IMR-90 (cell line): ENCODE data around the gene CCDC120. TPM values are rescaled to one million over a fixed set of nuclear protein-coding genes. Genes with fewer than 3 reads are reported as not detected.

Experiments used
- ATAC-seq: fragments of 200-7000 bp; cut with Tn5 transposase; 2 replicates; pipeline ENCODE4 v1.9.1; 2020; ENCODE audit warnings: low read depth, mild to moderate bottlenecking, moderate library complexity
- BruUV-seq: library from RNA; stranded (reverse); fragments of 400-500 nt; replicated peaks from 2 replicates; lab custom pipeline; 2021; lab: Mats Ljungman, UMichigan
- CTCF ChIA-PET: fragments of 300-600 bp; formaldehyde crosslinking; extraction: SDS; loops from one replicate; lab custom pipeline; 2021; ENCODE audit warnings: antibody characterized with exemption; lab: Yijun Ruan, JAX
- POLR2A ChIA-PET: fragments of 300-600 bp; sonication (Branson Sonifier 250); formaldehyde crosslinking; loops from one replicate; lab custom pipeline; 2022; ENCODE audit warnings: antibody characterized with exemption; ENCODE audit not compliant: unreplicated experiment; lab: Charles Lee
- DNase-seq: peaks from one replicate; pipeline ENCODE4 v3.0.0; 2013
- H2AFZ ChIP-seq: replicated peaks from 2 replicates; pipeline ENCODE3; 2013; ENCODE audit warnings: low read length, mild to moderate bottlenecking; ENCODE audit not compliant: poor library complexity
- H2AK5ac ChIP-seq: 2 replicates; pipeline ENCODE4 v1.6.1; 2013; ENCODE audit warnings: low read depth, low read length, inconsistent platforms
- H2AK9ac ChIP-seq: replicated peaks from 2 replicates; pipeline ENCODE3; 2013; ENCODE audit warnings: mild to moderate bottlenecking, low read depth, low read length, moderate library complexity; ENCODE audit not compliant: poor library complexity
- H2BK120ac ChIP-seq: 2 replicates; pipeline ENCODE4 v1.6.1; 2013; ENCODE audit warnings: low read depth, low read length, inconsistent platforms
- H2BK15ac ChIP-seq: 3 replicates; pipeline ENCODE4 v1.6.1; 2013; ENCODE audit warnings: low read depth, low read length, inconsistent platforms
- H2BK20ac ChIP-seq: 2 replicates; pipeline ENCODE4 v1.6.1; 2013; ENCODE audit warnings: low read depth, mild to moderate bottlenecking, inconsistent platforms, low read length, moderate library complexity
- H2BK5ac ChIP-seq: 2 replicates; pipeline ENCODE4 v1.6.1; 2013; ENCODE audit warnings: mild to moderate bottlenecking, low read depth, low read length, inconsistent platforms; ENCODE audit not compliant: poor library complexity, severe bottlenecking
- H3K14ac ChIP-seq: replicated peaks from 2 replicates; pipeline ENCODE4 v1.6.1; 2013; ENCODE audit warnings: low read depth, low read length, inconsistent platforms
- H3K18ac ChIP-seq: 2 replicates; pipeline ENCODE4 v1.6.1; 2013; ENCODE audit warnings: low read depth, low read length, control low read depth
- H3K23ac ChIP-seq: 2 replicates; pipeline ENCODE4 v1.6.1; 2013; ENCODE audit warnings: low read depth, low read length, inconsistent platforms
- H3K27ac ChIP-seq: 2 replicates; pipeline ENCODE4 v1.5.1; 2013; ENCODE audit warnings: mild to moderate bottlenecking, control low read depth, low read length; ENCODE audit not compliant: insufficient read depth
- H3K27me3 ChIP-seq: 2 replicates; pipeline ENCODE4 v1.6.1; 2013; ENCODE audit warnings: low read length; ENCODE audit not compliant: control insufficient read depth, insufficient read depth
- H3K36me3 ChIP-seq: 2 replicates; pipeline ENCODE4 v1.6.1; 2013; ENCODE audit warnings: low read length, mixed read lengths; ENCODE audit not compliant: control insufficient read depth, insufficient read depth
- H3K4ac ChIP-seq: 2 replicates; pipeline ENCODE4 v1.6.1; 2013; ENCODE audit warnings: low read depth, low read length, inconsistent platforms
- H3K4me1 ChIP-seq: 2 replicates; pipeline ENCODE4 v1.6.1; 2013; ENCODE audit warnings: low read length, mixed read lengths; ENCODE audit not compliant: control insufficient read depth, insufficient read depth
- H3K4me2 ChIP-seq: 2 replicates; pipeline ENCODE4 v1.6.1; 2013; ENCODE audit warnings: low read depth, mild to moderate bottlenecking, control low read depth, low read length, moderate library complexity
- H3K4me3 ChIP-seq: 2 replicates; pipeline ENCODE4 v1.5.1; 2013; ENCODE audit warnings: low read depth, mild to moderate bottlenecking, control low read depth, low read length, moderate library complexity; ENCODE audit not compliant: insufficient read depth
- H3K56ac ChIP-seq: 2 replicates; pipeline ENCODE4 v1.6.1; 2013; ENCODE audit warnings: low read length, inconsistent platforms; ENCODE audit not compliant: insufficient read depth; ENCODE audit errors: extremely low read depth
- H3K79me1 ChIP-seq, 2 experiments: 2 replicates each; pipeline ENCODE4 v1.6.1; 2013; ENCODE audit warnings: low read length in 2 of 2, inconsistent platforms in 1 of 2, low read depth in 1 of 2
- H3K9ac ChIP-seq: 2 replicates; pipeline ENCODE4 v1.6.1; 2013; ENCODE audit warnings: low read depth, low read length, control low read depth
- H3K9me1 ChIP-seq: 2 replicates; pipeline ENCODE4 v1.6.1; 2013; ENCODE audit warnings: low read length, inconsistent platforms; ENCODE audit not compliant: insufficient read depth
- H3K9me3 ChIP-seq: 2 replicates; pipeline ENCODE4 v1.6.1; 2013; ENCODE audit warnings: low read length; ENCODE audit not compliant: control insufficient read depth, insufficient read depth
- H4K20me1 ChIP-seq: 2 replicates; pipeline ENCODE4 v1.6.1; 2013; ENCODE audit warnings: low read length, inconsistent platforms; ENCODE audit not compliant: insufficient read depth
- H4K5ac ChIP-seq: 2 replicates; pipeline ENCODE4 v1.6.1; 2013; ENCODE audit warnings: mild to moderate bottlenecking, low read depth, low read length, control low read depth
- H4K8ac ChIP-seq, 2 experiments: 2 replicates each; pipeline ENCODE4 v1.6.1; 2013; ENCODE audit warnings: low read depth in 2 of 2, low read length in 2 of 2, control low read depth in 1 of 2, inconsistent platforms in 1 of 2
- H4K91ac ChIP-seq: 2 replicates; pipeline ENCODE4 v1.6.1; 2013; ENCODE audit warnings: low read depth, low read length, inconsistent platforms; ENCODE audit not compliant: insufficient read depth
- BHLHE40 ChIP-seq: fragments of 150-350 bp; IDR thresholded peaks from 2 replicates; pipeline ENCODE4 v1.6.1; 2016; ENCODE audit warnings: mild to moderate bottlenecking, low read depth, low read length
- WGBS, 2 experiments: methylation state at CpG; one replicate each; pipeline versions ENCODE4 v1.1.5 to v1.1.7; 2013; ENCODE audit warnings: missing lambda C conversion rate in 2 of 2; ENCODE audit not compliant: insufficient read length in 1 of 2; ENCODE audit errors: extremely low coverage in 2 of 2; 5-methylcytosine and 5-hydroxymethylcytosine counted together
- dilution Hi-C: fragments of 300-500 bp; cut with HindIII; formaldehyde crosslinking; loops from one replicate; pipeline ENCODE4 v1.14.3; 2018; ENCODE audit warnings: low sequenced_read_pairs; ENCODE audit not compliant: unreplicated experiment
- in situ Hi-C: fragments of 300-500 bp; cut with MboI; formaldehyde crosslinking; loops from 3 replicates; pipeline ENCODE4 v1.14.3; 2019; ENCODE audit warnings: low sequenced_read_pairs, inconsistent platforms, mixed read lengths
- intact Hi-C: fragments of 100-400 bp; cut with micrococcal nuclease; formaldehyde crosslinking; loops from 2 replicates; pipeline ENCODE4 v1.10.0; 2022
- polyA plus RNA-seq, 3 experiments: library from polyadenylated mRNA; depleted of rRNA; stranded (reverse); fragments of >200 nt; gene quantifications; 2 replicates each; pipeline ENCODE4 v1.2.3, GENCODE V29; 2012; ENCODE audit warnings: low replicate concordance in 1 of 3
- total RNA-seq: library from RNA; depleted of rRNA; stranded (reverse); fragments of >200 nt; gene quantifications from 2 replicates; pipeline ENCODE4 v1.2.3, GENCODE V29; 2012

The CCDC120 gene
- total and polyA plus RNA-seq, 2 of the 4 experiments (the other 2 are of a cell fraction) = 0.18 to 2.0 TPM

DNA sequence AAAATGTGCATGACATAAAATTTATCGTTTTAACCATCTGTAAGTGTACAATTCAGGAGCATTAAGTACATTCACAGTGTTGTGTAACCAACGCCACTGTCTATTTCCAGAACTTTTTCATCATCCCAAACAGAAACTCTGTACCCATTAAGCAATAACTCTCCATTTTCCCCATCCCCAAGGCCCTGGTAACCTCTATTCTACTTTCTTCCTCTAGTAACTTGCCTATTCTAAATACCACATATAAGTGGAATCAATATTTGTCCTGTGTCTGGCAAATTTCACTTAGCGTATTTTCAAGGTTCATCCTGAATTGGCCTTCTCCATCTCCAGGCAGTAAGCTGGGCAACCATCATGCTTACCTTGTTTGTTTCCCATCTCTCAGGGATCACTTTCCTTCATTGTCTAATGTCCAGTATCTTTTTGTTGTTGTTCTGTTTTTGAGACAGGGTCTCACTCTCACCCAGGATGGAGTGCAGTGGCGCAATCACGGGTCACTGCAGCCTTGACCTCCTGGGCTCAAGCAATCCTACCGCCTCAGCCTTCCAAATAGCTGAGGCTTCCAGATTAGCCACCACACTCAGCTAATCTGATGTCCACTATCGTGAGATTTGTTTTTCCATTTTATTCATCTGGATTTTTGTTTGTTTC is 39.1 kb upstream of the CCDC120 start:
- Histone ChIP-seq H3K27me3 (no peaks in the 10 kb centered on the region), H3K4me1 (no peaks in the 10 kb centered on the region), H2BK15ac (no peak overlapping the region), H3K56ac (no peak overlapping the region), H2BK120ac (no peak overlapping the region), H3K9me1 (no peaks in the 10 kb centered on the region), H3K23ac (no peak overlapping the region), H3K14ac (no peak overlapping the region), H2AK5ac (no peak overlapping the region), H3K79me1 (no peaks in the 10 kb centered on the region), H4K91ac (no peak overlapping the region), H4K20me1 (no peaks in the 10 kb centered on the region), H3K4ac (no peak overlapping the region), H2BK20ac (no peak overlapping the region), H4K5ac (no peak overlapping the region), H2BK5ac (no peak overlapping the region), H2AFZ (no peak overlapping the region), H3K36me3 (peaks cover 4% of the 10 kb centered on the region; the same call in 1 of the 2 replicates), H2AK9ac (no peak overlapping the region), H3K4me2 (no peak overlapping the region), H3K27ac (no peak overlapping the region), H3K18ac (no peak overlapping the region), H3K9me3 (peaks cover 2% of the 10 kb centered on the region; the same call in 1 of the 2 replicates), H3K4me3 (no peak overlapping the region), H3K9ac (no peak overlapping the region), H4K8ac (no peak overlapping the region)
- CTCF ChIA-PET = no interaction called here
- TF ChIP-seq BHLHE40 = no peak
- DNase-seq (no peak), ATAC-seq (no peak)
- in situ Hi-C loops = no loop called here
- dilution Hi-C loops = no loop called here
- intact Hi-C loops = no loop called here
- POLR2A ChIA-PET = no interaction called here
- WGBS, 2 experiments = 64% methylated on average over 2 of the region's 7 CpGs; no CpG with 5 or more reads in 1 of the 2 experiments
- BruUV-seq = no TSS peak
